Skeletal muscle satellite cell (primary cell): Measurements from ENCODE around the gene ART3.

ENCODE experiments used
- H3K27me3 ChIP-seq: 2 replicates; pipeline ENCODE4 v1.7.0; 2013; ENCODE audit warnings: low read length; ENCODE audit not compliant: control insufficient read depth, insufficient read depth
- H3K36me3 ChIP-seq: 2 replicates; pipeline ENCODE4 v1.7.0; 2013; ENCODE audit warnings: mild to moderate bottlenecking, control low read depth, low read length; ENCODE audit not compliant: insufficient read depth
- H3K4me1 ChIP-seq: 2 replicates; pipeline ENCODE4 v1.7.0; 2013; ENCODE audit warnings: low read length; ENCODE audit not compliant: control insufficient read depth, insufficient read depth
- H3K4me2 ChIP-seq: 2 replicates; pipeline ENCODE4 v1.7.0; 2013; ENCODE audit warnings: mild to moderate bottlenecking, low read length
- H3K4me3 ChIP-seq: 2 replicates; pipeline ENCODE4 v1.7.0; 2013; ENCODE audit warnings: low read length
- H3K9ac ChIP-seq: 2 replicates; pipeline ENCODE4 v1.7.0; 2013; ENCODE audit warnings: mild to moderate bottlenecking, low read depth, low read length, moderate library complexity
- H3K9me3 ChIP-seq: replicated peaks from 2 replicates; pipeline ENCODE4 v1.7.0; 2013; ENCODE audit warnings: mild to moderate bottlenecking, control low read depth, low read length

The ART3 gene

DNA sequence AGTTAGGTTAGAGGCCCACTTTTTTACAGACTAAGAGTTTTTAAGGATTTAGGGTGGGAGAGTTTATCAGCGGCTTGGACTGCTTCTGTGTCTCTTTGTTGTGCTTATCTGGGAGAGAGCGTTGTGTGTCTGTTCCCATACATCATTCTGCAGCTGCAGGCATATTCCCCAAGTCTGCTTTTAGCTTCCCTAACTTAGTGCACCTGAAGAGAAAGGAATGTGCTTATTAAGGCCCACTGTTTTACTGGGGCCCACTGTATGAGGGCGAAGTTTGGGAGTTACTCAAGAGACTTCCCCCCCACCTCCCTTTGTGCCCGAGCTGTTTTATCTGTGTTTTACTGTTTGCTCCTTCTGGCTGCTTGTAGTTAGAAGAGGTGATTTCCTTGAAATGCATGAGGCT lies 31.9 kb downstream of the ART3 start:
- Histone ChIP-seq H3K4me1 (peaks cover 2% of the 10 kb centered on the region), H3K9me3 (no peaks in the 10 kb centered on the region), H3K27me3 (peaks cover 14% of the 10 kb centered on the region), H3K36me3 (no peaks in the 10 kb centered on the region), H3K4me3 (no peak overlapping the region), H3K9ac (no peak overlapping the region), H3K4me2 (no peak overlapping the region)

DNA sequence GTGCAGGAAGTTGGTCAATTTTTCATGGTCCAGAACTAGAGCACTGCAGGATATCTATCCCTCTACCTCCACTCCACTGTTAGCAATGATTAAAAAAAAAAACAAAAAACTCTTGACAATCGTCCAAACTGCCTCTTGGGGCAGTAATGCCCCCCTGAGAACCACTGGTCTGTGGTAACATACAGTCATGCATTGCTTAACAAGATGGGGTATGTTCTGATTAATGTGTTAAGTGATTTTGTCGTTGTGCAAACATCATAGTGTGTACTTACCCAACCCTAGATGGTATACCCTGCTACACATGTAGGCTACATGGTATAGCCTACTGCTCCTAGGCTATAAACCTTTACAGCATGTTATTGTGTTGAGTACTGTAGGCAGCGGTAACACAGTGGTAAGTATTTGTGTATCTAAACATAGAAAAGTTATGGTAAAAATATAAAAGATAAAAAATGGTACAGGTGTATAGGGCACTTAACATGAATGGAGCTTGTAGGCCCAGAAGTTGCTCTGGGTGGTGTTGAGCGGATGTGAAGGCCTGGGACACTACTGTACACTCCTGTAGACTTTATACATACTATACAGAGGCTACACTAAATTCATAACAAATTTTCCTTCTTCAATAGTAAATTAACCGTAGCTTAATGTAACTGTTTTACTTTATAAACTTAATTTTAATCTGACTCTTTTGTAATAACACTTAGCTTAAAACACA lies 34.1 kb downstream of the ART3 start:
- H3K4me2 ChIP-seq: no peak overlapping the region
- peaks cover 10% of the 10 kb centered on the region for H3K36me3 ChIP-seq
- peaks cover 5% of the 10 kb centered on the region for H3K27me3 ChIP-seq
- no peak overlapping the region for H3K4me3 ChIP-seq
- H3K4me1 ChIP-seq: peaks cover 2% of the 10 kb centered on the region
- H3K9me3 ChIP-seq: no peaks in the 10 kb centered on the region
- H3K9ac ChIP-seq: no peak overlapping the region

DNA sequence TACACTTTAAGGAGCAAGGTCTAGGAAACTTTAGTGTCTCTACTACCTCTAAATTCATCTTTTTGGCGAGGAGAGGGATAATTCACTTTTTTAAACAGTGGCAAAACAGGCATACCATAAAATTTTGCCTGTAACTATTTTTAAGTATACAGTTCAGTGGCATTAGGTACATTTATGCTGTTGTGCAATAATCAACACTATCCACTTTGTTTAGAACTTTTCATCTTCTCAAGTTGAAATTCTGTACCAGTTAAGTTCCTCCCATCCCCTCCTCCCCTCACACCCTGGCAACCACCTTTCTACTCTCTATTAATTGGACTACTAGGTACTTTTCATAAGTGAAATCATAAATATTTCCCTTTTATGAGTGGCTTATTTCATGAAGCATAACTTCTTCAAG lies 42.3 kb downstream of the ART3 start:
- no peaks in the 10 kb centered on the region for H3K9me3 ChIP-seq
- no peak overlapping the region for H3K9ac ChIP-seq
- H3K4me1 ChIP-seq: no peaks in the 10 kb centered on the region
- H3K27me3 ChIP-seq: no peaks in the 10 kb centered on the region
- peaks cover 51% of the 10 kb centered on the region for H3K36me3 ChIP-seq
- H3K4me3 ChIP-seq: no peak overlapping the region
- no peak overlapping the region for H3K4me2 ChIP-seq

DNA sequence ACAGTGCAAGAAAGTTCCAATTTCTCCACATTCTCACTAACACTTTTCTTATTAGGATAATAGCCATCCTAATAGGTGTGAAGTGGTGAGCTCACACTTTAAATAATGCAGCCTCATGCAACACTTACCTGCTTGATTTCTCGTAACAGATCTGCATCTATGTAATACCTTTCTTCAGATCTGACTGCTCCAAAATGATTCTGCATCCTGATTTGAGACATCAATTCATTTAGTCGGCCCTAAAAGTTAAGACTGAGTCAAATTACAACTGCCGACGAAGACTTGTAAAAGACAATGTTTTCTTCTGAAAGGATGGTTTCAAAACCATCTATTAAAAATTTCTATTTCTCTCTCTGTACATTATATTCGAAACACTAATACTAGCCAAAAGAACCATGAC lies 43.0 kb downstream of the ART3 start:
- Histone ChIP-seq H3K27me3 (no peaks in the 10 kb centered on the region), H3K9me3 (no peaks in the 10 kb centered on the region), H3K36me3 (peaks cover 54% of the 10 kb centered on the region), H3K4me3 (no peak overlapping the region), H3K4me2 (no peak overlapping the region), H3K4me1 (no peaks in the 10 kb centered on the region), H3K9ac (no peak overlapping the region)

DNA sequence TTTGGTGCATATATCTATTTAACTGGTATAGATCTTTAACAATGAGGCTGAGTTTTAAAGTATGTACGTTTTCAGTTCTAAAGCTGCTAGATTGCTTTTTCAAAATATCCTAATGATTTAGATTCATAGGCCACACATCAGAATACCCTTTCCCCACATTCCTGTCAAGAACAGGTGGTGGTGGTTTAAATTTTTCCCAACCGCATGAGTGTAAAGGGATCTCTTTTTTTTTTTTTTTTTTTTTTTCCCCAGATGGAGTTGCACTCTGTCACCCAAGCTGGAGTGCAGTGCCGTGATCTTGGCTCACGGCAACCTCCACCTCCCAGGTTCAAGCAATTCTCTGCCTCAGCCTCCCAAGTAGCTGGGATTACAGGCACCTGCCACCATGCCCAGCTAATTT lies 45.7 kb downstream of the ART3 start:
- Histone ChIP-seq H3K4me2 (no peak overlapping the region), H3K36me3 (peaks cover 44% of the 10 kb centered on the region), H3K9ac (no peak overlapping the region), H3K9me3 (no peaks in the 10 kb centered on the region), H3K4me1 (no peaks in the 10 kb centered on the region), H3K4me3 (no peak overlapping the region), H3K27me3 (no peaks in the 10 kb centered on the region)

DNA sequence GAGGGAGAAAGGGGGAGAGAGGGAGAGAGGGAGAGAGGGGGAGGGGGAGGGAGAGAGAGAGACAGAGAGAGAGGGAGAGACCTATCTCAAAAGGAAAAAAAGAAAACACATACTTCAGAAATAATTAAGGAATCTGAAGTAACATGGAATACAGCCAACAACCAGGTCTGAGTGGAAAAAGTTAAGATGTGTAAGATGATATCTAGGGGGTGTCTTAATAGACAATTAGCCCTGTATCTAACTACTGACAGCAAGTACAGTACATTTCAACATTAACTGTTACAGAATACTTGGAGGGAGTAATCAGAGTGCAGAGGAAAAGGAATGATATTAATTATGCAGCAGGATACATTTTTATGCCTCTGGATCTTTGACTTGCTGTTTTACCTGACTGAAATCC lies 51.3 kb downstream of the ART3 start:
- Histone ChIP-seq H3K36me3 (peaks cover 37% of the 10 kb centered on the region), H3K4me3 (no peak overlapping the region), H3K9ac (no peak overlapping the region), H3K9me3 (no peaks in the 10 kb centered on the region), H3K27me3 (no peaks in the 10 kb centered on the region), H3K4me1 (no peaks in the 10 kb centered on the region), H3K4me2 (no peak overlapping the region)

DNA sequence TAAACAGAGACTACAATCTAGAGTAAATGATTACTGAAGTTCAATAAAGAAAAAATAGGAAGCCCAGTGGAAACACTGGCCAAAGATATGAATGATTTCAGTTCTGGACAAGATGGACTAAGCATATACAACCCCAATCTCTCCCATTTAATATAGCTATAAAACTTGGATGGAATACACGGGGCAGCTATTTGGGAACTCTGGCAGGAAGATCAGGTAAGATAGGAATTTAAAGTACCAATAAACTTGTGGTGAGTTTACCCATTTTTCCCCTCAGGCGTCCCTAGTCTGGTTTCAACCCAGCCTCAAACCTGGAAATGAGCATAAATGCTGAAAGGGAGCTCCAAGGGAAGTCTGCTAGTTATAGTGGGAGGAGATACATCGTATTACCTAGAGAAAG lies 53.2 kb downstream of the ART3 start:
- Histone ChIP-seq H3K9me3 (no peaks in the 10 kb centered on the region), H3K4me2 (no peak overlapping the region), H3K4me3 (no peak overlapping the region), H3K36me3 (peaks cover 24% of the 10 kb centered on the region), H3K27me3 (no peaks in the 10 kb centered on the region), H3K4me1 (no peaks in the 10 kb centered on the region), H3K9ac (no peak overlapping the region)

DNA sequence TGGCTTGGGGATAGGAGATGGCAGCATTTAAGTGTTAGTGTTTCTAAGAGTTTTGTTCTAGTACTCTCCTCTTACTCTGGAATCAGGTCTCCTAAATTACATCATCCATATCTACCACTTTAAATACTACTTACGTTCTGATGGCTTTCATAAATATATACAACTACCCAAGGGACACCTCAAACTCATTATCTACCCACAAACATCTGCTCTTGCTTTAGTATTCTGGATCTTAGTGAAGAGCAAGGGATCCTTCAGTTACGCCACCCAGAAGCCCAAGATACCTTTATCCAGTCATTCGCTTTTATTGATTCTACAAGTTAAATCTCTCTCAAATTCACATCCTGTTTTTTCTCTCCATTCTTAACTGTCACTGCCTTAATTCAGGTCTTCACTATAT lies 66.7 kb downstream of the ART3 start:
- Histone ChIP-seq H3K4me2 (no peak overlapping the region), H3K9ac (no peak overlapping the region), H3K9me3 (no peaks in the 10 kb centered on the region), H3K27me3 (no peaks in the 10 kb centered on the region), H3K4me1 (peaks cover 6% of the 10 kb centered on the region), H3K4me3 (no peak overlapping the region), H3K36me3 (peaks cover 44% of the 10 kb centered on the region)

DNA sequence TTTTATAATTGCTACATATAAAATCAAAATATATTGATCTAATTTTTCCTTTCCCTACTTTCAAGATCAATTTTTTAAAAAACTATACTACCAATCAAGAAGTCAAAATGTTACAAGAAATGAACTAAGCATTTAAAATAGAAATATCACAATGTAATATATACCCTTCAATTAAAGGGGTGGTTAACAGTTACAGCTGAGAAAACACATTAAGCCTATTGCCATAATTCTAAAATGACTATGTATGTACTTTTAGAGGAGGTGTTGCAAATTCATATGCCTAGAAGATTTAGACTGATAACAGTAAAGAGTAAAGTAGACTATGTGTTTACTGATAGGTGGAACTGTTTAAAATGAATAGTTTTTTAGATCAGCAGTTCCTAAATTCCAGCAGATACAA lies 70.0 kb downstream of the ART3 start:
- Histone ChIP-seq H3K4me3 (no peak overlapping the region), H3K9me3 (no peaks in the 10 kb centered on the region), H3K27me3 (no peaks in the 10 kb centered on the region), H3K4me2 (no peak overlapping the region), H3K36me3 (peaks cover 30% of the 10 kb centered on the region), H3K4me1 (peaks cover 16% of the 10 kb centered on the region), H3K9ac (no peak overlapping the region)

DNA sequence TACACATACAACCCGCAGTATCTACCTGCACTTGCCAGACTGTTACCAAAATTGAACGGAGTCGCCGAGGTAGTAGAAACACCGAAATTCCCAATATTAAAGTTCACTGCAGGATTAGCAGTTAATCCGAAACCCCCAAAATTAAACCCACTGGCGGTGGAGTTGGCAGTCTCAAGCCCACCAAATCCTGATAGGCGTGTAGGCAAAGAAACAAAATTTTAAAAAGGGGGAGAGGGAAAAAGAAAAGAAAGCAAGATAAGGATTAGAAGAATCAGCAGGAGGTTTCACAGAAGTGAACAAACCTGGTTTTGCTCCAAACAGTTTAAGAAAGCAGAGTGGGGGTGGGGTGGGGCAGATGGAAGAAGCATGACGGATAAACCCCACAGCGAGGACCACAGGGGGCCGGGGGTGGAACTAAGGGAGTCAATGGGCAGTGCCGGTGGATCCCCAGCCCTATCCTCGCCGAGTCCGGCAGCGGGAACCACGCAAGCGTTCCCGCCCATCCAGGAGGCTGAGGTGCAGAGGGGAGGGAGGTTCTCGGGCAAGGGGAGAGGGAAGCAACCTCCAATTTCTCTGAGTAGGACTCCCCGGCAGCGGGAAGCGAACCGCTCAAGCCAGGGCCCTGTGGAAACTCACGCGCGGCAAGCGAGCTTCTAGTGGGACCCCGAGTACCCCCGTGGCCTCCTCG lies 73.1 kb downstream of the ART3 start:
- Histone ChIP-seq H3K4me1 (peaks cover 18% of the 10 kb centered on the region), H3K9ac (peak overlapping the region; percentile 82), H3K9me3 (no peaks in the 10 kb centered on the region), H3K4me2 (peak overlapping the region; percentile 78), H3K27me3 (no peaks in the 10 kb centered on the region), H3K4me3 (peak overlapping the region; percentile 87), H3K36me3 (peaks cover 9% of the 10 kb centered on the region)

DNA sequence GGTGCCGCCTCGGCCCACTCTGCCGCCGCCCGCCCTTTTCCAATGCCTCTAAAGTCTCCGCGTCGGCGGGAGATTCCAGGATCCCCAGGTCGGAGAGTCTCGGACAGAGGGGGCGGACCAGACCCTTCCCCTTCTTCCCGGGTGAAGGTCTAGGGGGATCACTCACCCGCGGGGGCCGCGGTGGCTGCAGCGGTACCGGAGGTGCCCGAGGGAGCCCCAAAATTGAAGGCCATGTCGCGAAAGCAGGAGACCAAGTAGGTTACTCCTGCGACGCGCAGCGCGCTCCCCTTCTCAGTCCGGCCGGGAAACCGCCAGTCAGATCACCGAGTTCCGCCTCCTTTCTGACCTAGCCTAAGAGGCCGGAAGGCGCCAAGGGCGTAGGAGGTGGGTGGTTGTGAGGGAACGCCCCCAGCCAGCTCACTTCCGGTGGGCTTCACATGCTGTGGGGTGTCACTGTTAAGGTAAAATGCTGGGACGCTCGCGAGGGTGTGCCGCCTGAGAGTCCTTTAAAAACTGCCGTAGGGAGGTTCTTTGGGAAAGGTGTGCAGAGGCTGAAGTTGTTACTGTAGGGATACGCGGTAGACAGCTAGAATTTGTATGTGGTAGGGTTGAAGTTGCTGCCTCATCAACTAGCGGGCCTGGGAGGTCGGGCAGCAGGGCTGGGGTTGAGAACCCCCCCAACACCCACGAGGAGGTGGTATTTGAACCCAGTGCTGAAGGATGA lies 73.8 kb downstream of the ART3 start, which contains the start of gene NUP54:
NUP54 (minus strand) TSS at position 256 of the 724 bp plus-strand sequence; CDS start at position 233, 23 bp downstream.
- Histone ChIP-seq H3K27me3 (no peaks in the 10 kb centered on the region), H3K4me2 (peak within 1 kb of the TSS; percentile 78), H3K9me3 (no peaks in the 10 kb centered on the region), H3K4me3 (peak within 1 kb of the TSS; percentile 87), H3K36me3 (peaks cover 9% of the 10 kb centered on the region), H3K9ac (peak within 1 kb of the TSS; percentile 82), H3K4me1 (peaks cover 18% of the 10 kb centered on the region)
